Activated CD4-positive, alpha-beta T cell treated with anti-CD3 and anti-CD28 coated beads, Interleukin-2, amount 50 U/mL, for 16 hours (primary cell): ENCODE data around the gene SRA1.
A peak's percentile ranks its signal among the peaks of the same experiment; 100 is the strongest.

Experiments used
- DNase-seq: peaks from one replicate; pipeline ENCODE4 v3.0.0-alpha.2; 2020

SRA1 gene

GRCh38 chr5:140570058-140570457 is 12.8 kb upstream of the SRA1 start:
- DNase-seq = no peak

- DNase-seq = no peak
Observed at GRCh38 chr5:140569197-140569596, 11.9 kb upstream of the SRA1 start.

- DNase-seq = no peak
Observed at GRCh38 chr5:140568443-140569063, 11.3 kb upstream of the SRA1 start.

- DNase-seq = no peak
Observed at GRCh38 chr5:140567871-140568270, 10.6 kb upstream of the SRA1 start.

- DNase-seq = no peak
Observed at GRCh38 chr5:140567136-140567818, 10.0 kb upstream of the SRA1 start.

- DNase-seq = no peak
Observed at GRCh38 chr5:140566665-140567064, 9.4 kb upstream of the SRA1 start.

- no peak for DNase-seq
Observed at GRCh38 chr5:140565780-140566095, 8.5 kb upstream of the SRA1 start.

- no peak for DNase-seq
Observed at GRCh38 chr5:140565024-140565779, 7.9 kb upstream of the SRA1 start.

GRCh38 chr5:140564196-140565023 is 7.1 kb upstream of the SRA1 start, which contains the start of the genes APBB3 and SLC35A4:
TSS of gene APBB3 (minus strand) at chr5:140564598. CDS start at chr5:140564245, 353 bp downstream.
TSS of gene SLC35A4 (plus strand) at chr5:140564828. CDS start at chr5:140567170, 2,342 bp downstream.
- DNase-seq = peak; percentile 99

- no peak for DNase-seq
Observed at GRCh38 chr5:140563596-140563995, 6.3 kb upstream of the SRA1 start.

- DNase-seq = no peak
Observed at GRCh38 chr5:140561753-140562523, 4.7 kb upstream of the SRA1 start.

- DNase-seq = no peak
Observed at GRCh38 chr5:140560227-140560626, 3.0 kb upstream of the SRA1 start.

GRCh38 chr5:140558542-140558941 is 1.3 kb upstream of the SRA1 start:
- DNase-seq = no peak

- no peak for DNase-seq
Observed at GRCh38 chr5:140557965-140558364, 692 bp upstream of the SRA1 start.

- DNase-seq = no peak
Observed at GRCh38 chr5:140556438-140556837, 835 bp downstream of the SRA1 start.

GRCh38 chr5:140555747-140556312 is 1.4 kb downstream of the SRA1 start:
- no peak for DNase-seq

- no peak for DNase-seq
Observed at GRCh38 chr5:140554454-140554853, 2.8 kb downstream of the SRA1 start.

- peak; percentile 57 for DNase-seq
Observed at GRCh38 chr5:140553657-140554056, 3.6 kb downstream of the SRA1 start.

GRCh38 chr5:140551872-140552271 is 5.4 kb downstream of the SRA1 start:
- DNase-seq = no peak

- DNase-seq = no peak
Observed at GRCh38 chr5:140550147-140551079, 6.9 kb downstream of the SRA1 start.
